Bronchial epithelial cell (primary cell): Measurements from ENCODE around the gene SOCS6. TPM values are rescaled to one million over a fixed set of nuclear protein-coding genes. Genes with fewer than 3 reads are reported as not detected.
"Not testable (repeated sequence)": the region's sequence is repeated elsewhere in the genome, so short reads cannot be mapped to it uniquely, and the experiment has no call there.

Experiments
- DNase-seq: peaks from one replicate; pipeline ENCODE4 v3.0.0-alpha.2; 2010; ENCODE audit warnings: low read depth
- FAIRE-seq: peaks from 2 replicates; lab custom pipeline; 2011; peaks lifted over from hg19 to GRCh38; lab: Jason Lieb, UNC
- H3K27me3 ChIP-seq: 2 replicates; pipeline ENCODE4 v1.5.1; 2011; ENCODE audit warnings: low read length; ENCODE audit not compliant: control insufficient read depth, insufficient read depth
- H3K36me3 ChIP-seq: 2 replicates; pipeline ENCODE4 v1.5.1; 2011; ENCODE audit warnings: low read length; ENCODE audit not compliant: control insufficient read depth, insufficient read depth
- H3K4me3 ChIP-seq: 2 replicates; pipeline ENCODE4 v1.5.1; 2011; ENCODE audit warnings: mild to moderate bottlenecking, low read depth, low read length, control low read depth
- CTCF ChIP-seq: IDR thresholded peaks from 2 replicates; pipeline ENCODE4 v1.5.1; 2011; ENCODE audit warnings: mild to moderate bottlenecking, moderate library complexity, low read length, control low read depth, inconsistent platforms; ENCODE audit not compliant: insufficient read depth, severe bottlenecking
- total RNA-seq: library from RNA; depleted of rRNA; stranded (reverse); fragments of >200 nt; gene quantifications from 2 replicates; pipeline ENCODE4 v1.2.1, GENCODE V29; 2014

The SOCS6 gene
- total RNA-seq, 1 donor from 2014 or later: 51.6 TPM

- no peak overlapping the region for H3K4me3 ChIP-seq
- DNase-seq (peak; percentile 56), FAIRE-seq (peak; percentile 76)
- TF ChIP-seq CTCF: no peak
- H3K36me3 ChIP-seq: no peaks in the 10 kb centered on the region
- H3K27me3 ChIP-seq: no peaks in the 10 kb centered on the region
Observed at GRCh38 chr18:70359071-70359470, 70.2 kb downstream of the SOCS6 start.

GRCh38 chr18:70362258-70362657, 73.4 kb downstream of the SOCS6 start:
- FAIRE-seq: no peak
- DNase-seq: no peak
- no peak for TF ChIP-seq CTCF
- Histone ChIP-seq H3K36me3 (no peaks in the 10 kb centered on the region), H3K27me3 (no peaks in the 10 kb centered on the region), H3K4me3 (no peak overlapping the region)

- Histone ChIP-seq H3K36me3 (no peaks in the 10 kb centered on the region), H3K27me3 (no peaks in the 10 kb centered on the region), H3K4me3 (no peak overlapping the region)
- no peak for TF ChIP-seq CTCF
- DNase-seq: peak; percentile 84
- no peak for FAIRE-seq
Observed at GRCh38 chr18:70363861-70364260, 75.0 kb downstream of the SOCS6 start.

GRCh38 chr18:70365361-70365760, 76.5 kb downstream of the SOCS6 start:
- Histone ChIP-seq H3K4me3 (no peak overlapping the region), H3K27me3 (no peaks in the 10 kb centered on the region), H3K36me3 (no peaks in the 10 kb centered on the region)
- FAIRE-seq (peak; percentile 13), DNase-seq (no peak)
- TF ChIP-seq CTCF: no peak

- H3K4me3 ChIP-seq: no peak overlapping the region
- H3K27me3 ChIP-seq: no peaks in the 10 kb centered on the region
- H3K36me3 ChIP-seq: no peaks in the 10 kb centered on the region
- FAIRE-seq: no peak
- TF ChIP-seq CTCF: no peak
- DNase-seq: no peak
Observed at GRCh38 chr18:70366174-70366573, 77.3 kb downstream of the SOCS6 start.

GRCh38 chr18:70366670-70367069, 77.8 kb downstream of the SOCS6 start:
- no peak for TF ChIP-seq CTCF
- no peak for FAIRE-seq

GRCh38 chr18:70367344-70367743, 78.5 kb downstream of the SOCS6 start:
- not testable (repeated sequence) for H3K36me3 ChIP-seq, DNase-seq, H3K27me3 ChIP-seq, FAIRE-seq, H3K4me3 ChIP-seq

More at GRCh38 chr18:70366670-70367069, 77.8 kb downstream of the SOCS6 start:
- Histone ChIP-seq H3K27me3 (no peaks in the 10 kb centered on the region), H3K36me3 (no peaks in the 10 kb centered on the region), H3K4me3 (no peak overlapping the region)
- no peak for DNase-seq
